NT2/D1 (cell line): ENCODE data around the gene TSPAN33.

Source experiments
- DNase-seq: peaks from one replicate; pipeline ENCODE4 v3.0.0-alpha.2; 2011; ENCODE audit warnings: low read depth, low spot score
- H3K27me3 ChIP-seq: 2 replicates; pipeline ENCODE4 v1.6.0; 2011; ENCODE audit warnings: mild to moderate bottlenecking; ENCODE audit not compliant: insufficient read length, insufficient read depth
- H3K36me3 ChIP-seq: 2 replicates; pipeline ENCODE4 v1.6.1; 2011; ENCODE audit warnings: mild to moderate bottlenecking, low read length, mixed read lengths; ENCODE audit not compliant: insufficient read depth, insufficient read length
- H3K4me1 ChIP-seq: 2 replicates; pipeline ENCODE4 v1.5.1; 2011; ENCODE audit not compliant: insufficient read depth, insufficient read length
- H3K4me3 ChIP-seq: 2 replicates; pipeline ENCODE4 v1.5.1; 2011; ENCODE audit warnings: low read depth; ENCODE audit not compliant: insufficient read length
- H3K9ac ChIP-seq: 2 replicates; pipeline ENCODE4 v1.6.0; 2011; ENCODE audit warnings: low read depth; ENCODE audit not compliant: insufficient read length
- H3K9me3 ChIP-seq: 2 replicates; pipeline ENCODE4 v1.5.1; 2011; ENCODE audit warnings: mild to moderate bottlenecking, low read length; ENCODE audit not compliant: insufficient read depth
- SUZ12 ChIP-seq: IDR thresholded peaks from 2 replicates; pipeline ENCODE4 v1.6.1; 2011; ENCODE audit not compliant: insufficient read length, insufficient read depth; ENCODE audit errors: extremely low read depth
- YY1 ChIP-seq: IDR thresholded peaks from 2 replicates; pipeline ENCODE4 v1.6.1; 2011; ENCODE audit not compliant: insufficient read length, insufficient read depth
- ZNF274 ChIP-seq: IDR thresholded peaks from 2 replicates; pipeline ENCODE4 v1.6.1; 2011; ENCODE audit warnings: mild to moderate bottlenecking, low read depth, low read length

The TSPAN33 gene

GRCh38 chr7:129184981-129185670, 40.6 kb downstream of the TSPAN33 start:
- Histone ChIP-seq H3K27me3 (peaks cover 47% of the 10 kb centered on the region), H3K36me3 (no peaks in the 10 kb centered on the region), H3K9ac (no peak overlapping the region), H3K9me3 (no peaks in the 10 kb centered on the region), H3K4me1 (peaks cover 3% of the 10 kb centered on the region), H3K4me3 (no peak overlapping the region)
- TF ChIP-seq ZNF274, result no peak
- no peak for TF ChIP-seq YY1
- no peak for TF ChIP-seq SUZ12
- no peak for DNase-seq

DNA sequence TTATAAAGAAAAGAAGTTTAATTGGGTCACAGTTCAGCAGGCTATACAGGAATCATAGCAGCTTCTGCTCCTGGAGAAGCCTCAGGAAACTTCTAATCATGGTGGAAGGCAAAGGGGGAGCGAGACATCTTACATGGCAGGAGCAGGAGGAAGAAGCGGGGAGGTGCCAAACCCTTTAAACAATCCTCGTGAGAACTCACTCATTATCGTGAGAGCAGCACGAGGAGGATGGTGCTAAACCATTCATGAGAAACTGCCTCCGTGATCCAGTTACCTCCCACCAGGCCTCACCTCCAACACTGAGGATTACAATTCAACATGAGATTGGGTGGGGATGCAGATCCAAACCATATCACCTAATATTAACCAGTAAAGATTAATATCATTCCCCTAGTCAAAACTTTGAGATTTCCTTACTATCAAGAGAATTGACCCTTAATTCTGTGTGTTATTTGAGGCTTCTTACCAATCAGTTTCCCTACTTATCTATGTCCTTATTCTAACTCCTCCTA, 42.3 kb downstream of the TSPAN33 start:
- Histone ChIP-seq H3K4me3 (no peak overlapping the region), H3K9me3 (no peaks in the 10 kb centered on the region), H3K4me1 (peaks cover 3% of the 10 kb centered on the region), H3K27me3 (peaks cover 47% of the 10 kb centered on the region), H3K36me3 (peaks cover 5% of the 10 kb centered on the region), H3K9ac (no peak overlapping the region)
- no peak for DNase-seq
- TF ChIP-seq SUZ12 (no peak), YY1 (no peak), ZNF274 (no peak)

DNA sequence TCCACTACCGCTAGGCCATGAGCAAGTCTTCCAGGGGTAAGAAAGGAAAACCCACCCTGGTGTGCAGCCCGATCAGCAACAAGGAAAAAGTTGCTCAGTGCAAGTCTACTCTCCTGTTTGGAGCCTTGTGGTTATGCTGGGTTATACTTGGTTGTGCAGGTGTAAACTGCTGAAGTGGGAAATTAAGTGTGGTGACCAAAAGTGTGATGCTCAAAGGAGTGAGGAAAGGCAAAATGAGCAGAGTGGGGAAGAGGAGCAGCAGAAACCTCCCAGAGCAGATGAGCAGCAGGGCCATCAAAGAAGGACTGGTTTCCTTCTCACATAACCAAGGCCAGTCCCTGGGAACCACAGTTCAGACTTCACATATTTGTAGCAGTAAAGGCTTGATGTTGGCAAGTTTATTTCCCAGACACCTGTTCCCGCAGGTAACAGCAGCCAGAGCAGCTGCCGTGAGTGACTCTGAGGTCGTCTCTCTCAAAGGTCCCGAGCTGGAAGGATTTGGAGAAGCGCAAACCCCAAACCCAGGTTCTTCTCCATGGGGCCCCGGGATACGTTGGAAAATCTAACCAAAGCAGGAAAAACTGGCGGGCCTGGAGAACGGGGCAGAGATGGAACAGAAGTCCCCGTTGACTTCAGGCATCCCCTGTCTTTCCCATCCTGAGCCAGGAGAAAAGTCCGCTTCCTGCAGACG, 43.3 kb downstream of the TSPAN33 start:
- H3K9ac ChIP-seq, result peak overlapping the region; percentile 95
- TF ChIP-seq SUZ12 (no peak), ZNF274 (no peak), YY1 (no peak)
- H3K27me3 ChIP-seq, result peaks cover 47% of the 10 kb centered on the region
- H3K9me3 ChIP-seq, result no peaks in the 10 kb centered on the region
- peaks cover 3% of the 10 kb centered on the region for H3K4me1 ChIP-seq
- H3K36me3 ChIP-seq, result peaks cover 11% of the 10 kb centered on the region
- no peak for DNase-seq
- peak overlapping the region; percentile 85 for H3K4me3 ChIP-seq

DNA sequence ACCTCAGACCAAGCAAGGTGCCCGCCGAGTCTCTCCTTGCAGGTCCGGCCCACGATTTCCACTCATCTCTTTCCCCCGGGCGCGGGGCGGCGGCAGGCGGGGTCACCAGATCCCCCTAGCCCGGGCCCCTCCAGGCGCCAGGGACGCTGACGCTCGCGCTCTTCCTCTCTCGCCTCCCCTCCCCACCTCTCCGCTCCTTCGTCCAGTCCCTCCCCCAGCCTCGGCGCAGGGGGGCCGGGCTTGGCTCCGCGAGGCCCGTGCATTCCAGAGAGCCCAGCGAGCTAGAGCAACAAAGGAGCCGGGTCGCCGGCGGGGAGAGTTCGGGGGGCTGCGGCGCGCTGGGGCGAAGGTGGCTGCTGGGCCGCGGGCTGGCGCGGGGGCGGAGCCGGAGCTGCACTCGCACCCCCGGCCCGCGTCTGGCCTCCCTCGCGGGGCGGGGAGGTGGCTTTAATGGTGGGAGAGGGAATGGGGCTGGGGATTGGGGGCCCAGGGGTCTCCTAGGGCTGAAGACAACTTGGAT, 43.9 kb downstream of the TSPAN33 start, which contains the start of gene SMO:
Gene SMO (plus strand): TSS at position 262 of the 520 bp plus-strand sequence. CDS start 519 bp downstream, outside the sequence.
- Histone ChIP-seq H3K27me3 (peaks cover 47% of the 10 kb centered on the region), H3K4me1 (peaks cover 3% of the 10 kb centered on the region), H3K9ac (peak within 1 kb of the TSS; percentile 95), H3K36me3 (peaks cover 15% of the 10 kb centered on the region), H3K9me3 (no peaks in the 10 kb centered on the region), H3K4me3 (peak within 1 kb of the TSS; percentile 85)
- peak; percentile 87 for DNase-seq
- TF ChIP-seq YY1 (no peak), SUZ12 (no peak), ZNF274 (no peak)

DNA sequence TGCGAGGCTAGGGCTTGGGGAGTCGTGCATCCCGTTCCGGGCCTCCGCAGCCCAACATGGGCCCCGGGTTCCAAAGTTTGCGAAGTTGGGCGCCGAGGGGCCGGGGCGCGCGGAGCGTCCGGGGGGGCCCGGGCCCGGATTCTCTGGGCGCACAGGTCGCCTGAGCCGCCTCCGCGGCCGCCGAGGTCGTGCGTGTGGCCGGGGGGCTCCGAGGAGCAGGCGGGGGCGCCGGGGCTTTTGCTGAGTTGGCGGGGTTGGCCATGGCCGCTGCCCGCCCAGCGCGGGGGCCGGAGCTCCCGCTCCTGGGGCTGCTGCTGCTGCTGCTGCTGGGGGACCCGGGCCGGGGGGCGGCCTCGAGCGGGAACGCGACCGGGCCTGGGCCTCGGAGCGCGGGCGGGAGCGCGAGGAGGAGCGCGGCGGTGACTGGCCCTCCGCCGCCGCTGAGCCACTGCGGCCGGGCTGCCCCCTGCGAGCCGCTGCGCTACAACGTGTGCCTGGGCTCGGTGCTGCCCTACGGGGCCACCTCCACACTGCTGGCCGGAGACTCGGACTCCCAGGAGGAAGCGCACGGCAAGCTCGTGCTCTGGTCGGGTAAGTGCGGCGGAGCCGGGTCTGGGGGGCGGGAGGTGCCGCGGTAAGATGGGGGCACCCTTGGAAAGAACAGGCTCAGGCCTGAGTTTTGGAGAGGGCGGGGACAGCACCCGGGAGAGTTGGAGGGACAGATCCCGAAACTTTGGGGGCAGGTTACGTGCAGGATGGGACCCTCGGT, 44.6 kb downstream of the TSPAN33 start:
- H3K27me3 ChIP-seq, result peaks cover 47% of the 10 kb centered on the region
- no peak for DNase-seq
- TF ChIP-seq YY1 (no peak), SUZ12 (no peak), ZNF274 (no peak)
- H3K9ac ChIP-seq, result peak overlapping the region; percentile 95
- H3K36me3 ChIP-seq, result peaks cover 15% of the 10 kb centered on the region
- peaks cover 3% of the 10 kb centered on the region for H3K4me1 ChIP-seq
- no peaks in the 10 kb centered on the region for H3K9me3 ChIP-seq
- peak overlapping the region; percentile 85 for H3K4me3 ChIP-seq

DNA sequence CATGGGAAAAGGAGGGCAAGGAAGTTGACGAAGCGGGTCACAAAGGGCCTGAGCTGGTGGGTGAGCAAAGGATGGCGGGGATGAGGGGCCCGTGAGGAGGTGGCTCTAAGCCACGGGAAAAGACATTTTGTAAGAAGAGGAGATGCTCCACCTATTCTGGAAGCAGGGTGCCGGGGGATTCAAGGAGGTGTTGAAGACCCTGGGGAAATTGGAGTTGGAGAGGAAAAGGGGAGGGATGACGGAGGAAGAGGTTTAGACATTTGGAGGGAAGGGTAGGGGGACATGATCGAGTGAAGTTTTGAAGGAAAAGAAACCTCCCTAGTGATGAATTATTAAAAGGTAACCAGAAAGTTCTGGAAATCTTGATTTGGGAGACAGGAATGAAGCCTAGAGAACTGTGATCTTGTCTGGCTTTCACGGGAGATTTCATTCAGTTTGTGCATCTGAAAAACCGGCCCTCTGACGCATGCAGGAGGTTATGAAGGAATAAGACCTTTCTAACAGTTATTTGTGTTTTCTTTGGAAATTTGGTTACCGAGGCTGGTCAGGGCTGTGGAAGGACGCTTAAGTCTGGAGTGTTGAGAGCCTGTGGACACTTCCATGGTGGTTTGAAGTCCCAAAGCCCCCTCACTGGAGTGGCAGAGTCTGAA, 45.3 kb downstream of the TSPAN33 start:
- H3K36me3 ChIP-seq, result peaks cover 15% of the 10 kb centered on the region
- H3K27me3 ChIP-seq, result peaks cover 46% of the 10 kb centered on the region
- H3K4me3 ChIP-seq, result peak overlapping the region; percentile 85
- no peak for TF ChIP-seq SUZ12
- TF ChIP-seq YY1, result no peak
- TF ChIP-seq ZNF274, result no peak
- H3K9me3 ChIP-seq, result no peaks in the 10 kb centered on the region
- peak overlapping the region; percentile 95 for H3K9ac ChIP-seq
- H3K4me1 ChIP-seq, result peaks cover 3% of the 10 kb centered on the region
- DNase-seq, result no peak
